GM18505 (cell line): Measurements from ENCODE around the gene FGF10.
A peak's percentile ranks its signal among the peaks of the same experiment; 100 is the strongest.

Source experiments
- ATAC-seq: cut with Tn5 transposase; IDR thresholded peaks from one replicate; pipeline ENCODE4 v1.9.1; 2021; ENCODE audit not compliant: unreplicated experiment
- POLR2A ChIP-seq: IDR thresholded peaks from 4 replicates; pipeline ENCODE4 v1.6.1; 2011; ENCODE audit warnings: borderline replicate concordance; ENCODE audit not compliant: insufficient read depth, insufficient read length; ENCODE audit errors: extremely low read depth

The FGF10 gene

DNA sequence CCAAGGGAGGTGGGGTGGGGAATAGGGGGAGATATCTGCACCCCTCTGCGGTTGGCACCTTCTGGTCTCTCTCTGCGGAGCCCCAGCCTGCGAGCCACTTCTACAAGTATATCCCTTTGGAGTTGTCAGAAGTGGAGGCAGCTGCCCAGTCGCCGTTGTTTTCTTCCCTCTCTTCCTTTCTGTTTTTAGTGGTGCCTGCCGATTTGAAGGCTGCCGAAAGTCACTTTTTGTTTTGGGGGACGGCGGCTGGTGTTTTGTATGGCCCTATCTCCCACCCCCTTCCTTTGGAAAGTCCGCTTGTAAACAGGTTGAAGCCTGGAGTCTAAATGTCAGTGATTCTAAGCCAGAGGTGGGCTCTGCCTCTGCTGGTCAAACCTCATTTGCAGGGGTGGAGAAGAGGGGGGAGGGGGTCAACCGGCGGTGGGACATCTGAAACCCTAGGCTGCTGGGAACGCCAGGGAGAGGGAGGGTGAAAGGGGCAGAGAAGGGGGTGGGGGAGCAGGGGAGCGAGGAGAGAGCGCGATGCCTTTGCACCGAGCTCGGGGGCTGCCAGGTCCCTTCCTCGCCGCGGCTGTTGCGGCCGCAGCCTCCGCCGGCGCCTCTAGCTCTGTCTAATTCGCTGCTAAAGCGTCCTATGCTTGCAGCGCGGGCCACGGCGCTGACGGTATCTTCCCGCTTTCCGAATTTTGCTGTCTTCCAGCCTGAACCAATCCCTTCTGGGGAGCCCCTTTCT, at the start of gene FGF10:
FGF10 (minus strand) TSS at position 331 of the 733 bp plus-strand sequence. CDS start 738 bp downstream, outside the sequence.
- no peak for TF ChIP-seq POLR2A
- peak; percentile 46 for ATAC-seq

DNA sequence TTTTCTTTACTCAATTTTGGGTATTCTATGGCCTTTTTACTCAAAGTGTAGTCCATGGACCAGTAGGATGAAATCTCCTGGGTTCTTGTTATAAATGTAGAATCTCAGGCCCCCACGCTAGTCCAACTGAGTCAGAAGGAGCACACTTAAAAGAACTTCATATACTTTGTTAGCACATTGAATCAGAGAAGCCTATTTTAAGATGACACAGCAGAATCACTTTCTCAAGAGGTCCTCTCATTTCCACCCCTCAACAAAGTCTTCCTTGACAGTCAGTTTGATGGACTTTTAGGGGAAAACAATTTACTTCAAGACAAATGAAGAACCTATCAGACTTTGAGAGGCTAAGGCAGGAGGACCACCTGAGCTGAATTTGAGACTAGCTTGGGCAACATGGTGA, 37.7 kb upstream of the FGF10 start:
- no peak for TF ChIP-seq POLR2A
- ATAC-seq: no peak

DNA sequence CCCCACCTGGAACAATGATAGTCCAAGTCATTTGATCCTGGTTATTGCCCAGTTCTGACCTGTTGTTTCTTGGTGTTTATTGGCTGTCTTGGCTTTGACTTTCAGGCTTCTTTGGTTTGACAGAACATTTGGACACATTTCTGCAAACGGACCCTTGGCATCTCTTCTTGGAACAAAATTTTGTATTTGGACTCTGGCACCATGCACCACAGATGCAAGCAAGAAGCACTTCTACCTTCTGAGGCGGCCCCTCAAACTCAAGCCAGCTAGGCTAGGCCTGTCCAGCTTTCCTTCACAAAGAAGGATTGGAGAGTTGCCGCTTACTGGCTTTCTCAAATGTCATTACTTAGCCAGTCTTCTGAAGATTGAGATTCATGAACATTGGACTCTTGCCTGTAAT, 23.1 kb upstream of the FGF10 start:
- TF ChIP-seq POLR2A: no peak
- ATAC-seq: no peak

DNA sequence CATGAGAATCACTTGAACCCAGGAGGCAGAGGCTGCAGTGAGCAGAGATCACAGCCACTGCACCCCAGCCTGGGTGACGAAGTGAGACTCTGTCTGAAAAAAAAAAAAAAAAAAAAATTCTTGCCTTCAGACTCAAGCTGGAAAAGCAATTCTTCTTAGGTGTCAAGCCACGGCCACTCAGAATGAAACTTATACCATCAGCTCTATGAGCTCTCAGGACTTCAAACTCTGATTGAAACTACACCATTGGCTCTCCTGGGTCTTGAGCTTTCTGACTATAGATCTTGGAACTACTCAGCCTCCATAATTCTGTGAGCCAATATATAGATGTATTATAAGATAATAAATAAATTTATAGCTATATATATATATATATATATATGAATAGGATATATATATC, 12.9 kb upstream of the FGF10 start:
- TF ChIP-seq POLR2A: no peak
- no peak for ATAC-seq

DNA sequence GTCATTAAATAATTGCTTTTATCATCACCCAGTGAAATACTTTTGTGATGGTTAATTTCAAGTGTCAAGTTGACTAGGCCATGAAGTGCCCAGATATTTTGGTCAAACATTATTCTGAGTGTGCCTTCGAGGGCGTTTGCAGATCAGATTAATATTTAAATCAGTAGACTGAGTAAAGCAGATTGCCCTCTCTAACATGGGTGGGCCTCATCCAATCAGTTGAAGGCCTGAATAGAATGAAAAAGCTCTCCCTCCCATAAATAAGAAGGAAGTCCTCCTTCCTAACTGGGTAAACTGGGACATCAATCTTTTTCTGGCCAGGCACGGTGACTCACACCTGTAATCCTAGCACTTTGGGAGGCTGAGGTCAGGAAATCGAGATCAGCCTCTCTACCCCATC, 12.4 kb upstream of the FGF10 start:
- ATAC-seq: no peak
- TF ChIP-seq POLR2A: no peak

DNA sequence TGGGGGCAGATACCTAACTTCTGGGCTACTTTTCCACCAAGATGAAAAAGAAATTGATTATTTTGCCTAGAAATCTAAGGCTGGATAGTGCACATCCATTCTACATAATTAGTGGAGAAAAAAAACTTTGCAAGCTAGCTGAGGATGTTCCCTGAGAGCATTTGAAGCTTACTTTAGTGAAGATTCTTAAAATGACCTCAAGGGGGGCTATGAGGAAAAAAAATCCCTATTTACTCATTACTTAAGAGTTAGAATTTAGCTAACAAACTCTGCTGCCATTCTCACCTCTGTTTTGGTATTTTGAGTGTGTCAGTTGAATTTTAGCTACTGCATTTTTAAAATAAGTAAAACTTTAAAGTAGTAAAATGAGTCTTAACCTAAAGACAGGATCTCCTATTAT, 9.2 kb upstream of the FGF10 start:
- ATAC-seq: no peak

DNA sequence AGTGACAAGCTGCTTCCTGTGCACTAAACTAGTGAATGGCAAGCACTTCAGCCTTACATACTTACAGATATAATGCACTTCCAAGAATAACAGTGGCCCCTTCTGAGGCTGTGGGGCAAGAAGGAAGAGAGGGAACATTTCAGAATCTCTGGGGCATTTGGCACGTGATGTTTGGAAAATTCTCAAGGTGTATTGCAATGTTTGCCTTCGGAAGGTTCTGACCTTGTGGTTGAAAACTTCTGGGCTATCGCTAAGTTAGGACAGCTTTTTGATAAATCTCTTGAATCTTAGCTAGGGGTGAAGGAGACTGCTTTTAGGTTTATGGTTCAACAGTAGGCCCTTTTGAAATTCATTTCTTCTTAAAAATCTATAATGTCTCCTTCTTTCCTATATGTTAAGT, 7.1 kb upstream of the FGF10 start:
- TF ChIP-seq POLR2A: no peak
- ATAC-seq: no peak

More for the DNA sequence above, 9.2 kb upstream of the FGF10 start:
- TF ChIP-seq POLR2A: no peak

DNA sequence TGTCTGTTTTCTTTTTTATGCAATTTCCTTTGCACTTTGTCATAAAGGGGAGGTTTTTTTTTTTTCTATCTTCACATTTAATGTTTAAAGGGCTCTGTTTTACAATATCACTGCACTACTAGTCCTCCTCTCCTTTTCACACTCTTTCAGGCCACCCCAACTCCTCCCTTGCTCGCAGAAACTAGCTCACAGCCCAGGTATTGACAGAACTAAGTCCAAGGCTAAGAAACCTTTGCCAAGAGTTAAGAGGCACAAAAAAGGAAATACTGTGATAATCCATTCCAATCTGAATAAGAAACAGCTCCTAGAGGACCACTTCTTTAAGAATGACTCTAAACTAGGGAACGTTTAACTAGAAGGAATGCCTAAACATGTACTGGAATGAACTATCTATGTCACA, 1.1 kb upstream of the FGF10 start:
- ATAC-seq: no peak
- no peak for TF ChIP-seq POLR2A

DNA sequence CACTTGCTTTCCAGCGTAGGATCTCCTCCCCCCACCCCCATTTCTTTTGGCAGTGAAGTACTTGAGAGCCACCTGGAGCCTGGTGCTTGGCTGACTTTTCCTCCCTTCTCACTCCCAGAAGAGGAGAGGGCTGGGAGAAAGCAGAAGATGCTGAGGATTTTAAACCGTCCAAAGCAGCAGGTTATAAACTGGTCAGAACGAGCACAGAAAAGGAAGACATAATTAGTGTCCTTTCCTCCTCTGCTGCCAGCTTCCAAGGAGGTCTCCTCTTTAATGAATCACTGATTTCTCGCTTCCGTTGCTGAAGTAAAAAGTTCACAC, 563 bp upstream of the FGF10 start:
- no peak for TF ChIP-seq POLR2A
- no peak for ATAC-seq

DNA sequence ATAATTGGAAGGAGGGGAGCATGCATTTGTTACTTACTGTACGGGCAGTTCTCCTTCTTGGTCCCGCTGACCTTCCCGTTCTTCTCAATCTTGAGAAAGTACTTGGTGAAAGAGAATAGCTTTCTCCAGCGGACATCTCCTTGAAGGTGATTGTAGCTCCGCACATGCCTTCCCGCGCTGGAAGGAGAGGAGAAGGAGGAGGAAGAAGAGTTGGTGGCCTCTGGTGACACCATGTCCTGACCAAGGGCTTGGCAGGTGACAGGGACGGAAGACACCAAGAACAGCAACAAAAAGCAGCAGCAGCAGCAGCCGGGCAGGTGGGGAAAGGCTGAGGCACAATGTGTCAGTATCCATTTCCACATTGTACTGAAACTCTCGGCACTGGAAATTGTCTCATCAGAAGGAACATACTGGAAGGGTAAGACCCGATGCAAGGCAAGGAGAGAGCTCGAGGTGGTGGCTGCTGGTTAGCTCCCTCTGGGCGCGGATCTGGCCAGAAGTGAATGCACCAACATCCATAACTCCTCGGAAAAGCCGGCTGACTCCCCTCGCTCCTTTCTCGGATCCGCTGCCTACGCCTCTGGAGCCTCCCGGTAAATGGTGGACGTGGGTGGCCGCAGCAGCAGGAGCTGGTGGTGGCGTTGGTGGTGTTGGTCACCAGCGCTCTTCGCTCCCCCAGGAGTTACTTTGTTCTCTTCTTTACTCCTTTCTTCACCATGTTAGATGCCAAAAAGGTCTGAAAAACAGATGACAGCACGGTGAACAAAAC, 715 bp downstream of the FGF10 start:
- no peak for TF ChIP-seq POLR2A
- no peak for ATAC-seq

DNA sequence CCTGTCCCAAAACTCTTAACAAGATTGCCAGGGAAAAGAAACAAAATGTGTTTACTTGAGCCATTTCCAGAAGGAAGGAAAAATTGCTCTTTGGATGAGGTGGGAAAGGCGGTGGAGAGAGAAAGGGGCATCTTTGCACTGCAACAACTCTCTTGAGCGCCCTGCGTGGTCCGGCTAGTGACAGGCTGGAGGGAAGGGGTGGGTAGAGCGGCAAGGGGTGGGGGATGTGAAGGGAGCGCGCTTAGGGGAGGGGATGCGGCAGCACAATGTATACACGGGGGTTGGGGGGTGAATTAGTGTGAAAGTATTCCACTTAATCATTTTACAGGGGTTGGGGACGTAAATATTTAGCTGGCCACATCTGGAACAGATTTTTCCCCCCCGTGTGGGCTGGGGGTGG, 1.3 kb downstream of the FGF10 start:
- ATAC-seq: no peak
- no peak for TF ChIP-seq POLR2A

DNA sequence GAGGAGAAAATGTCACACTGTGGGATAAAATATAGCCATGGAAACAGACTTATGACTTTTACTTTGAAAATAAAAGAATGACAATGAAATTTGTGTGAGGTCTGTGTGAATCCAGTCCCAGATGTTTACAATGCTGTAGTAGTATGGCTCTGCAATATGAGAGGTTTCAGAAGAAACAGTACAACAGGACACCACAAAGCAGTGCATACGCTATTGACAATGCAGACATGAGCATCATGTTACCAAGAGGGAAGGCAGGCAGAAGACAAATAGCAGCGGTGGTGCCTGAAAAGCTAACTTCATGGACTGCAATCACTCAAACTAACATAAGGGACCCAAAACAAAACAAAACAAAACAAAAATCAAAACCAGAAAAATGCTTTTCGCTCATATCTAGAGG, 1.8 kb downstream of the FGF10 start:
- no peak for ATAC-seq
- TF ChIP-seq POLR2A: no peak

DNA sequence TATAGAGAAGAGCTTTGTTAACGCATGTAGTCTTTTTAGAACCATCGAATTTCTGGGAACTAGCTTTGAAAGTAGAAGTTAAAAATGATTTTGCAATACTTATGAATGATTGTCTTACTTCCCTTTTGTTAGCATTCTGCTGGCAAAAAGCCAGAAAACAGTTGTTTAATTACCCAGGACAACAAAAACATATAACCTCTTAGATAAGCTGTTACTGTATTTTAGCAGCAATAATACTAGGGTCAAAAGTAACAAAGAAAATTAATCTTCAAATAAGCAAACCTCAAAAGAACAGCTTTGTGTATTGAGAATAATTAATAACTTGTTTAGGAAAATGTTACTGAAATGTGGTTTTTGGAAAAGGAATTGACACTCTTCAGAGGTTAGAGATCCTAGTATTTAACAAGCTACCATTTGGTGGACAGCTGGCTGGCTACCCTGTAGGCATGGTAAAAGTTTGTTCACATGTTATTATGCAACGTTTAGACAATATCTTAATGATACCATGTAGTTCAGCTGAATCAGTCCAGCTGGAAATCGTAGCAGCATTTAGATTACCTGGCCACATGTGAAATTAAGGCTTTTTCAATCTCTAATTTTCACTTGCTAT, 3.8 kb downstream of the FGF10 start:
- no peak for ATAC-seq
- no peak for TF ChIP-seq POLR2A

DNA sequence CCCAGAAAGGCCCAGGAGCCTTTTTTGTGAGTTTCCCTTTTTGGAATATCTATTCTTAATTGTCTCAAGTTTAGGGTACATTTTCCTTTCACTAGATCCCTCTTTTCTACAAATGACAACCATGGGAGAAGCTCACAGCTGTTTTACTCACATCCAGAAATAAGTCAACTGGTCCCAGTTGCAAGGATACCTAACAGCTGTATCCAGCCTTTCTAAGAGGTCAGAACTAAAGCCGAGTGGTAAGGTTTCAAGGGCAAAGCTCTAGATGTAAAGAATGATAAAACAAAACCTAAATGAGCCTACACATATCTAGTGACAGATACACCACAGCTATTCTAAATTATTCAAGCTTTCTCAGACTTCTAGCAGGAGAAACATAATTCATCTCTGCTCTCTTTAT, 4.4 kb downstream of the FGF10 start:
- no peak for TF ChIP-seq POLR2A

DNA sequence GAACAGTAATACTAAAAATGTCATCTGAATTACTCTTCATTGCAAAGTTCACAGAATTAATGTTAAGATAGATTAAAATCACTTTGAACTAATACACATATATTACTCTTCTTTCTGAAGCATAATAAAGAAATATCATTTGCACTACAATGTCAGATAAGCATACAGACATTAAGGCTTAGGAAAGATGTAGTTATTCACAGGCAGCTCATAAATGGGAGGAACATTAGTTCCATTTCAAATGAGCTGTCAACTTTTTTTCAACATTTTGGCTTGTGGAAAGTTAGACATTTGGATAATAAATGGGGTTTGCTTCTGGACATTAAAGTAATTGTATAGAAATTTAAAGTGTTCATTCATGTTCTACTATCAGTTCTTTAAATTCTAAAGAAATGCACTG, 6.3 kb downstream of the FGF10 start:
- ATAC-seq: no peak
- TF ChIP-seq POLR2A: no peak

More for the DNA sequence above, 4.4 kb downstream of the FGF10 start:
- no peak for ATAC-seq

DNA sequence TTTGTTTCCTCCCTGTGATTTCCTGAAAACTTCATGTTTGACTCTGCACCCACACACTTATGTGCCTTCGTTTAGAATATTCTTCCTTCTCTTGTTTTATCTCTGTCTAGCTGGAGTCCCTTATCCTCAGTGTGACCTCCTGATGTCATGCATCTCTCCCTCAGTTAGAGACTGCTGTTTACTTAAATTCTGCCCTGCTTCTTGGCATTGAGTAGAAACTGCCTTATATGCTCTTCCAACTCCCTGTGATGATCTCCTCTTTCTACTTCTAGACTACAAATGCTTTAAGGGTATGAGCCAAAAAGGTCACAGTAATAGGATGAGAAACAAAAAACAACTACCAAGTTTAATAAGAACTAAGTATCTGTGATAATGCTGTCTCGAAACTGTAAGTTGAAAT, 12.2 kb downstream of the FGF10 start:
- no peak for ATAC-seq
- TF ChIP-seq POLR2A: no peak
